ENCODE measurements around the gene KIF21A.
"Not testable (repeated sequence)": the region's sequence is repeated elsewhere in the genome, so short reads cannot be mapped to it uniquely, and the experiment has no call there.

The KIF21A gene

GRCh38 chr12:39443081-39443928, at the start of gene KIF21A:
Gene KIF21A, minus strand, starts transcription at chr12:39443120. Its CDS starts 150 bp downstream, at chr12:39442970.
- peak; percentile 98 for DNase-seq (ENCODE audit: low read depth, low spot score)

GRCh38 chr12:39490500-39491282, 47.8 kb upstream of the KIF21A start:
- DNase-seq (ENCODE audit: low read depth, low spot score) = peak; percentile 32

GRCh38 chr12:39483597-39483996, 40.7 kb upstream of the KIF21A start:
- no peak for DNase-seq (ENCODE audit: low read depth, low spot score)

GRCh38 chr12:39483042-39483441, 40.1 kb upstream of the KIF21A start:
- DNase-seq (ENCODE audit: low read depth, low spot score) = no peak

- no peak for DNase-seq (ENCODE audit: low read depth, low spot score)
Observed at GRCh38 chr12:39476894-39477293, 34.0 kb upstream of the KIF21A start.

- no peak for DNase-seq (ENCODE audit: low read depth, low spot score)
Observed at GRCh38 chr12:39476121-39476520, 33.2 kb upstream of the KIF21A start.

GRCh38 chr12:39475136-39475535, 32.2 kb upstream of the KIF21A start:
- DNase-seq (ENCODE audit: low read depth, low spot score) = not testable (repeated sequence)

GRCh38 chr12:39467432-39467870, 24.5 kb upstream of the KIF21A start:
- DNase-seq (ENCODE audit: low read depth, low spot score) = peak; percentile 43

GRCh38 chr12:39464976-39465695, 22.2 kb upstream of the KIF21A start:
- no peak for DNase-seq (ENCODE audit: low read depth, low spot score)

GRCh38 chr12:39461059-39461458, 18.1 kb upstream of the KIF21A start:
- no peak for DNase-seq (ENCODE audit: low read depth, low spot score)

- DNase-seq (ENCODE audit: low read depth, low spot score) = no peak
Observed at GRCh38 chr12:39459027-39459434, 16.1 kb upstream of the KIF21A start.

- peak; percentile 20 for DNase-seq (ENCODE audit: low read depth, low spot score)
Observed at GRCh38 chr12:39451977-39452376, 9.1 kb upstream of the KIF21A start.

- no peak for DNase-seq (ENCODE audit: low read depth, low spot score)
Observed at GRCh38 chr12:39448038-39448437, 5.1 kb upstream of the KIF21A start.

GRCh38 chr12:39443929-39444209, 949 bp upstream of the KIF21A start:
- DNase-seq (ENCODE audit: low read depth, low spot score) = no peak

GRCh38 chr12:39442831-39443080, 164 bp downstream of the KIF21A start:
- no peak for DNase-seq (ENCODE audit: low read depth, low spot score)

- DNase-seq (ENCODE audit: low read depth, low spot score) = peak; percentile 65
Observed at GRCh38 chr12:39441963-39442830, 723 bp downstream of the KIF21A start.

- DNase-seq (ENCODE audit: low read depth, low spot score) = no peak
Observed at GRCh38 chr12:39441189-39441962, 1.5 kb downstream of the KIF21A start.

GRCh38 chr12:39440781-39441180, 2.1 kb downstream of the KIF21A start:
- no peak for DNase-seq (ENCODE audit: low read depth, low spot score)

- DNase-seq (ENCODE audit: low read depth, low spot score) = no peak
Observed at GRCh38 chr12:39440101-39440500, 2.8 kb downstream of the KIF21A start.

GRCh38 chr12:39435531-39435930, 7.4 kb downstream of the KIF21A start:
- DNase-seq (ENCODE audit: low read depth, low spot score) = no peak

GRCh38 chr12:39431797-39432196, 11.1 kb downstream of the KIF21A start:
- no peak for DNase-seq (ENCODE audit: low read depth, low spot score)
